Uterus (tissue), 2 donors: ENCODE measurements around the gene RAD23B.

Experiments used
- POLR2A ChIP-seq, 2 donors: fragments of 450-650 bp; IDR thresholded peaks; one replicate each; pipeline ENCODE4 v1.6.1; 2016; ENCODE audit warnings: antibody characterized with exemption in 2 of 2, mild to moderate bottlenecking in 1 of 2, moderate library complexity in 1 of 2
- TF ChIP-seq, protein P1 (sequence below), 4 experiments: fragments of 200-600 bp in 2 of 4; fragments of 450-650 bp in 2 of 4; sonication (generic) in 2 of 4; IDR thresholded peaks; one replicate each; pipeline ENCODE4 v1.5.1; 2016 to 2019; ENCODE audit warnings: antibody characterized with exemption in 4 of 4, mild to moderate bottlenecking in 2 of 4, moderate library complexity in 1 of 4

DNA sequence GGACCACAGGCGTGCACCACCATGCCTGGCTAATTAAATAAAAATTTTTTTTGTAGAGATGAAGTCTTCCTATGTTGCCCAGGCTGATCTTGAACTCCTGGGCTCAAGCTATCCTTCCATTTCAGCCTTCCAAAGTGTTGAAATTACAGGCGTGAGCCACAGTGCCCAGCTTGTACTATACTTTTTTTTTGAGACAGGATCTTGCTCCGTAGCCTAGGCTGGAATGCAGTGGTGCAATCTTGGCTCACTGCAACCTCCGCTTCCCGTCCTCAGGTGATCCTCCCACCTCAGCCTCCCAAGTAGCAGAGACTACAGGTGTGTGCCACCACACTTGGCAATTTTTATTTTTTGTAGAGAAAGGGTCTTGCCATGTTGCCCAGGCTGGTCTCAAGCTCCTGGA, 5.3 kb upstream of the RAD23B start:
- TF ChIP-seq POLR2A (IDR thresholded peaks at IDR 0.05) = no peak
- TF ChIP-seq, protein P1, sequence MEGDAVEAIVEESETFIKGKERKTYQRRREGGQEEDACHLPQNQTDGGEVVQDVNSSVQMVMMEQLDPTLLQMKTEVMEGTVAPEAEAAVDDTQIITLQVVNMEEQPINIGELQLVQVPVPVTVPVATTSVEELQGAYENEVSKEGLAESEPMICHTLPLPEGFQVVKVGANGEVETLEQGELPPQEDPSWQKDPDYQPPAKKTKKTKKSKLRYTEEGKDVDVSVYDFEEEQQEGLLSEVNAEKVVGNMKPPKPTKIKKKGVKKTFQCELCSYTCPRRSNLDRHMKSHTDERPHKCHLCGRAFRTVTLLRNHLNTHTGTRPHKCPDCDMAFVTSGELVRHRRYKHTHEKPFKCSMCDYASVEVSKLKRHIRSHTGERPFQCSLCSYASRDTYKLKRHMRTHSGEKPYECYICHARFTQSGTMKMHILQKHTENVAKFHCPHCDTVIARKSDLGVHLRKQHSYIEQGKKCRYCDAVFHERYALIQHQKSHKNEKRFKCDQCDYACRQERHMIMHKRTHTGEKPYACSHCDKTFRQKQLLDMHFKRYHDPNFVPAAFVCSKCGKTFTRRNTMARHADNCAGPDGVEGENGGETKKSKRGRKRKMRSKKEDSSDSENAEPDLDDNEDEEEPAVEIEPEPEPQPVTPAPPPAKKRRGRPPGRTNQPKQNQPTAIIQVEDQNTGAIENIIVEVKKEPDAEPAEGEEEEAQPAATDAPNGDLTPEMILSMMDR (IDR thresholded peaks at IDR 0.05) = no peak
